HG02840 (cell line): ENCODE data around the gene ABCF3.
"Not testable (repeated sequence)": the region's sequence is repeated elsewhere in the genome, so short reads cannot be mapped to it uniquely, and the experiment has no call there.

Experiments
- ATAC-seq: cut with Tn5 transposase; IDR thresholded peaks from one replicate; pipeline ENCODE4 v1.9.1; 2021; ENCODE audit warnings: mild to moderate bottlenecking, moderate library complexity, moderate number of reproducible peaks; ENCODE audit not compliant: unreplicated experiment, low FRiP score

The ABCF3 gene

GRCh38 chr3:184186184-184186901, at the start of gene ABCF3:
Gene ABCF3, plus strand, starts transcription at chr3:184186199. Its CDS starts 9 bp downstream, at chr3:184186208.
- ATAC-seq: peak; percentile 32

DNA sequence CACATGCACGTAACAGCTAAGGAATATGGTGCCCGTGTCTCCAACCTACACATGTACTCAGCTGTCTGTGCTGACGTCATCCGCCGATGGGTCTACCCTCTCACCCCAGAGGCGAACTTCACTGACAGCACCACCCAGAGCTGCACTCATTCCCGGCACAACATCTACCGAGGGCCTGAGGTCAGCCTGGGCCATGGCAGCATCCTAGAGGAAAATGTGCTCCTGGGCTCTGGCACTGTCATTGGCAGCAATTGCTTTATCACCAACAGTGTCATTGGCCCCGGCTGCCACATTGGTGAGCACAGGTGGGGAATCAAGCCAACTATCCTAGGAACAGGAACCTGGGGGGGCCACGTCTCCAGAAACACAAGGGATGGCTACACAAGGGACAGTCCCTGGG, 45.6 kb upstream of the ABCF3 start:
- ATAC-seq: no peak

- ATAC-seq: no peak
These were observed 43.8 kb upstream of the ABCF3 start for GRCh38 chr3:184142199-184142598.

GRCh38 chr3:184143327-184143726, 42.7 kb upstream of the ABCF3 start:
- ATAC-seq: no peak

GRCh38 chr3:184144505-184144904, 41.5 kb upstream of the ABCF3 start:
- no peak for ATAC-seq

DNA sequence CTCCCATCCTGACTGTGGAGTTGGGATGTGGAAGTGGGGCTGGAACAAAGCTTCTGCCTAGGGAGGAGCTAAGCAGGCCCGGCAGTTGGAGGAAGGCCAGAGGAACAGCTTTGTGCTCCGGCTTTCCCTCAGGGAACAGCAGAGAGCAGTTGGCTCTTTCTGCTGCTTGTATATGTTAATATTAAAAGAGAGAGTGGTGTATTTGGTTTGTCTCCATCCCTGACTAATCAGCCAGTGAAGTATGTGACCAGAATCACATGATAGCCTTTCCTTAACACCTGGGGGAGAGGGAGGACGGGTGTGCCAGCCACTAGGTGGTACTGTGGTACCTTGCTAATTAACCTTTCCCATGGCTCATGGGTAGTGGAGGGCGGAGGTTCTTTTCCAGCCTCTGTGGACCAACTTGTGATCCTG, 40.9 kb upstream of the ABCF3 start:
- no peak for ATAC-seq

- ATAC-seq: no peak
These were observed 40.2 kb upstream of the ABCF3 start for GRCh38 chr3:184145751-184146270.

GRCh38 chr3:184148076-184148475, 37.9 kb upstream of the ABCF3 start:
- no peak for ATAC-seq

GRCh38 chr3:184149123-184149522, 36.9 kb upstream of the ABCF3 start:
- ATAC-seq: no peak

GRCh38 chr3:184149770-184150169, 36.2 kb upstream of the ABCF3 start:
- not testable (repeated sequence) for ATAC-seq

DNA sequence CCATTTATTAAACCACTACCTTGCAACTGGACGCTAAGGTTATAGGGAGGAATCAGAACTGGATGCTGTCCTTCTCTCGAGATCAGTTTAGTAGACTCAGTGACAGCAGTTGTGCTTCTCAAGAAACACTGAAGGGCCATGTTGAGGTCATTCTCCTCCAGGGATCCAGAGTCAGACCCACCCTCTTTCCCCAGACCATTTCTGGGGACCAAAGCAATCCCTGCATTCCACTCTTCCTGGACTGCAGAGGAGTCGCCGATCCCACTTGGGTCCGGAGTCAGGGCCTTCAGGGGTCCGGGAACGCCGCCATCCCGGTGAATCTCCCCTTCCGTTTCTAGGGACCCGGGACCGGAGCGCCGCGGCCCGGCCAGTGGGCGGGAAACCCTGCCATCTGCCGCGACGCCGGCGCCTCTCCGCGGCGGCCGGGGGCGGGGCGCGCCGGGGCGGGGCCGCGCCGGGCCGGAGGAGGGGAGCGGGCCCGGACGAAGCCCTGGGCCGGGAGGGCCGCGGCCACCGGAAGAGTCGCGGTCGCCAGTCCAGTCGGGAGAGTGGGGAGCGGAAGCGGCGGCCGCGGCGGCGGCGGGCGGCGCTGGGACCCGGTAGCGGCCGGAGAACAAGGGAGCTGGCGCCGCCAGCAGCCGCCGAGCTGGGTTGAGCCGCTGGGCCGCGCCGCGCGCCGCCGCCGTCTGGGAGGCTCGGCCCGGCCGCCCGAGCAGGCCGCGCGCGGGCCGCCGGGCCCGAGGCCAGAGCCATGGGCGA, 30.9 kb upstream of the ABCF3 start, which contains the start of gene DVL3:
Gene DVL3, plus strand, starts transcription at position 493 of the 759 bp plus-strand sequence. Its CDS starts 259 bp downstream, at position 752.
- ATAC-seq: peak; percentile 72

DNA sequence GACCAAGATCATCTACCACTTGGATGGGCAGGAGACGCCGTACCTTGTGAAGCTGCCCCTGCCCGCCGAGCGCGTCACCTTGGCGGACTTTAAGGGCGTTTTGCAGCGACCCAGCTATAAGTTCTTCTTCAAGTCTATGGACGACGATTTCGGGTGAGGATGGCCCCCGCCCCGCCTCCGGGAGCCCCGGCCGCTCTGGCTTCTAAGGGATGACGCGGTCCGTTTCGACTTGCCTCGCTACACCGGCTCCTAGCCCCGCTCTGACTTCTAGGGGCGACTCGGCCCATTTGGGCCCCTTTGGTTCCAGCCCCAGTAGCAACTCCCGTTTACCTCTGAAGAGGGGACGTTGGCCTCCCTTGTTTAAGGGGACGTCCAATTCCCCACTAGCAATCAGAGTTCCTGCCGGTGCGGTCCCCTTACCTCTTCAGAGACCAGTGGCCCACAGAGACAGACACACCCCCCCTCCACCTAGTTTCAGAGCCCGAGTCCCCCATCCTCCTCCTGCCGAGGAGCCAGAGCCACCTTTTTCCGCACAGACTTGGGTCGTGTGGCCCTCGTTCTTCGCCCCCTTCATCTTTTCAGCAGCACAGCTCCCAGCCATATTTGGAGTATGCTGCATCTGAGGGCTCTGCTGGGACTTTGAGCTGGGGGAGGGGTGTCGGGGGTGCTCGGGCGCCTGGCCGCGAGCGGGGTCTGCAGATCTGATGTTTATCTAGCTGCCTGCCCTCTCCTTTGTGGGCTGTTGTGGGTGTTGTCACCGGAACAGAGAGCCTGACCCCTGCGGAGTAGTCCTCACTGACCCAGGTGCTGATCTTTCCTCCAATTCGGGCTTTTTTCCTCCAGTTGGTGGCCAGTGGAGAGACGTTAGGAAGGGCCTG, 30.1 kb upstream of the ABCF3 start:
- ATAC-seq: peak; percentile 37

DNA sequence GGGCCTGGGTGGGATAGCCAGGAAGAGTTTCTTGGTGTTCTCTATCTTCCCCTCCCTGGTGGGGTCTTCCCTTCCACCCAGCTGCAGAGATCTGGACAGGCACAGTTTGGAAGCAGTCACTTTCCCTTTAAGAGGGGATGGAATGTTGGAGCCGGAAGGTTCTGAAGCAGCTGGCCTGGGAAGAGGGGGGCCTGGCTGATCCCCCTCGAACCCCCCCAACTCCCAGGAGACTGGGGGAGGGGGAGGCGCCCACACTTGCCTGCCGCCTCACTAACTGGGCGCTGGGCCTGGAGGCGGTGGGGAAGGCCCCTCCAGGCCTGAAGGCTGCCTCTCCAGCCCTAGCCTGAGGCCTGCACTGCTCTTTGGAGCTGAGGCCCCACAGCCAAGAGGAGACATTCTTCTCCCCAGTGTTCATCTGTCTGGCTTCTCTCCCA, 29.5 kb upstream of the ABCF3 start:
- no peak for ATAC-seq

GRCh38 chr3:184157206-184157605, 28.8 kb upstream of the ABCF3 start:
- ATAC-seq: no peak

GRCh38 chr3:184158404-184158803, 27.6 kb upstream of the ABCF3 start:
- ATAC-seq: no peak

- ATAC-seq: no peak
These were observed 25.5 kb upstream of the ABCF3 start for GRCh38 chr3:184160456-184160855.

DNA sequence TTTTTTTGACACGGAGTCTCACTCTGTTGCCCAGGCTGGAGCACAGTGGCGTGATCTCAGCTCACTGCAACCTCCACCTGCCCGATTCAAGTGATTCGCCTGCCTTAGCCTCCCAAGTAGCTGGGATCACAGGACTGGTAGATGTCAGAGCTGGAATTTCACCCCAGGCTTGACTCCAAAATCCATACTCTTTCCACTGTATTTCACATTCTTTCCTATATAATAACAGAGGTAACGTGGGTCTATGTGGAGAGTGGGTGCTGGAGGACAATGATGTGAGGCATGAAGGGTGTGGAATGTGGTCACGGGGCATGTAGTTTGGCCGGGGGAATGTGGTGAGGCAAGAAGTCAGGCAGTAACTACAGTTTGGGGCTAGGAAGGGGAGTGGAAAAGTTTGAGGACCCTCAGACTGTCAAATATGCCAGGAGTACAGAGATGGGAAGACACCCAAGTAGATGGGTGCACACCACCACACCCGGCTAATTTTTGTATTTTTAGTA, 23.4 kb upstream of the ABCF3 start:
- ATAC-seq: not testable (repeated sequence)

DNA sequence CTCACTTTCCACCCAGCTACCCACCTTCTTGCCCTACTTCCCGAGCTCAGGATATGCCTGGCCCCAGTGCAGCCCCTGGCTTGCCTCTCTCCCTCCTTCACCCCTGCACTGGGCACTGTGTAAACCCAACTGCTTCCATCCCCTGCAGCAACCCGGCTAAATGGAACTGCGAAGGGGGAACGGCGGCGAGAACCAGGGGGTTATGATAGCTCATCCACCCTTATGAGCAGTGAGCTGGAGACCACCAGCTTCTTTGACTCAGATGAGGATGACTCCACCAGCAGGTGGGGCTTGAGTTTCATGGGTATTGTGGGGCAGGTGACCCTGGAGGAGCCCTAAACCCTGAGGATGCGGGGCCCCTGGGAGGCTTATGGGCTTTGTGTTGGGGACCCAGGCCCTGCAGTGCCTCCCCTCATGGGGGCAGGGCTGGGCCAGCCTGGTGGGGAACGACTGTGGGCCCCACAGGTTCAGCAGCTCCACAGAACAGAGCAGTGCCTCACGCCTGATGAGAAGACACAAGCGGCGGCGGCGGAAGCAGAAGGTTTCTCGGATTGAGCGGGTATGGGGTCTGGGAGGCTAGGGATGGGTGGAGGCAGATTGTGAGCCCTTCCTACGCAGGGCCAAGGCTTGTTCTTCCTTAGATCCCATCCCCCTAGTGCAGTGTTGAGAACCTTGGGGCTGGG, 21.2 kb upstream of the ABCF3 start:
- no peak for ATAC-seq

- no peak for ATAC-seq
These were observed 20.5 kb upstream of the ABCF3 start for GRCh38 chr3:184165543-184165942.

- ATAC-seq: no peak
These were observed 19.3 kb upstream of the ABCF3 start for GRCh38 chr3:184166671-184167070.
